Tibial nerve (tissue), 4 donors: ENCODE results near the gene DCAF11.

Source experiments
- CTCF ChIP-seq, 5 experiments: fragments of 200-600 bp in 3 of 5; fragments of 450-650 bp in 2 of 5; sonication (generic) in 3 of 5; IDR thresholded peaks; one replicate each; pipeline ENCODE4 v1.5.1; 2016 to 2019; ENCODE audit warnings: antibody characterized with exemption in 5 of 5, mild to moderate bottlenecking in 3 of 5, moderate library complexity in 2 of 5
- EP300 ChIP-seq, 2 donors: sonication (generic); formaldehyde crosslinking; IDR thresholded peaks; one replicate each; pipeline ENCODE4 v1.6.1; 2017; ENCODE audit warnings: antibody characterized with exemption in 2 of 2, mild to moderate bottlenecking in 1 of 2
- POLR2A ChIP-seq, 2 donors: fragments of 450-650 bp; IDR thresholded peaks; one replicate each; pipeline ENCODE4 v1.6.1; 2017; ENCODE audit warnings: antibody characterized with exemption in 2 of 2, mild to moderate bottlenecking in 2 of 2, moderate library complexity in 2 of 2

- TF ChIP-seq POLR2A (IDR thresholded peaks at IDR 0.05), result no peak
- no peak for TF ChIP-seq CTCF (IDR thresholded peaks at IDR 0.05)
- TF ChIP-seq EP300 (IDR thresholded peaks at IDR 0.05), result no peak
Measured at GRCh38 chr14:24172871-24173281, 58.3 kb downstream of the DCAF11 start.
